Transverse colon (tissue), 4 donors: ENCODE results near the gene OR2A12. TPM values are rescaled to one million over a fixed set of nuclear protein-coding genes. Genes with fewer than 3 reads are reported as not detected.

Experiments
- DNase-seq: peaks from one replicate; pipeline ENCODE4 v3.0.0-alpha.2; 2019
- H3K27ac ChIP-seq, 4 donors: fragments of 200-600 bp; sonication (generic); 2 replicates each; pipeline ENCODE4 v1.5.1; 2016 to 2018; ENCODE audit warnings: inconsistent platforms in 4 of 4
- H3K27me3 ChIP-seq: fragments of 200-600 bp; sonication (generic); 2 replicates; pipeline ENCODE4 v1.5.1; 2017; ENCODE audit warnings: inconsistent platforms
- H3K36me3 ChIP-seq, 4 donors: fragments of 200-600 bp; sonication (generic); 2 replicates each; pipeline ENCODE4 v1.5.1; 2017 to 2019; ENCODE audit warnings: inconsistent platforms in 4 of 4
- H3K4me1 ChIP-seq, 4 donors: fragments of 200-600 bp; sonication (generic); 2 replicates each; pipeline ENCODE4 v1.5.1; 2017 to 2020; ENCODE audit warnings: inconsistent platforms in 4 of 4
- H3K4me3 ChIP-seq, 4 donors: fragments of 200-600 bp; sonication (generic); 1 replicate in 1 of 4; 2 replicates in 3 of 4; pipeline versions ENCODE4 v1.5.1 to v1.6.1; 2017 to 2019; ENCODE audit warnings: inconsistent platforms in 4 of 4
- H3K9me3 ChIP-seq, 2 donors: fragments of 200-600 bp; sonication (generic); 2 replicates each; pipeline ENCODE4 v1.5.1; 2017 to 2019; ENCODE audit warnings: inconsistent platforms in 2 of 2
- CTCF ChIP-seq, 5 experiments: fragments of 200-600 bp in 3 of 5; fragments of 450-650 bp in 2 of 5; sonication (generic) in 3 of 5; IDR thresholded peaks; 1 replicate in 2 of 5; 2 replicates in 3 of 5; pipeline ENCODE4 v1.5.1; 2016 to 2017; ENCODE audit warnings: antibody characterized with exemption in 5 of 5, inconsistent platforms in 3 of 5, mild to moderate bottlenecking in 2 of 5, moderate library complexity in 1 of 5
- EP300 ChIP-seq: sonication (generic); formaldehyde crosslinking; IDR thresholded peaks from one replicate; pipeline ENCODE4 v1.6.1; 2017; ENCODE audit warnings: antibody characterized with exemption, low read depth
- POLR2A ChIP-seq: fragments of 450-650 bp; IDR thresholded peaks from one replicate; pipeline ENCODE4 v1.6.1; 2016; ENCODE audit warnings: antibody characterized with exemption, mild to moderate bottlenecking, moderate library complexity
- POLR2AphosphoS5 ChIP-seq, 3 donors: sonication (generic); formaldehyde crosslinking; IDR thresholded peaks; one replicate each; pipeline ENCODE4 v1.6.1; 2016; ENCODE audit warnings: antibody characterized with exemption in 3 of 3
- WGBS, 2 donors: methylation state at CpG; one replicate each; pipeline ENCODE4 v1.1.5; 2018; ENCODE audit warnings: low coverage in 1 of 2; 5-methylcytosine and 5-hydroxymethylcytosine counted together
- in situ Hi-C, 4 donors: fragments of 200-750 bp; cut with MboI; loops; one replicate each; pipeline versions ENCODE4 v1.15.0 to v1.15.1; 2017; ENCODE audit warnings: low sequenced_read_pairs in 3 of 4, low pct_ligation_motif_present in 1 of 4, low pct_unique_long_range_greater_than_20kb in 1 of 4
- intact Hi-C: fragments of 100-400 bp; cut with DNase I; formaldehyde crosslinking; loops from one replicate; pipeline ENCODE4 v1.15.1; 2023; ENCODE audit warnings: low total_unique reads
- total RNA-seq, 4 donors: library from RNA; depleted of rRNA; stranded (reverse); fragments of >200 nt; gene quantifications; one replicate each; pipeline ENCODE4 v1.1.0, GENCODE V29; 2016

OR2A12 gene
- total RNA-seq, 4 donors from 2014 or later: not detected

GRCh38 chr7:144102041-144102440 lies 16.0 kb downstream of the OR2A12 start:
- Histone ChIP-seq H3K27me3 (no peaks in the 10 kb centered on the region), H3K4me3 (no peak overlapping the region), H3K27ac (no peak overlapping the region), H3K9me3 (no peaks in the 10 kb centered on the region), H3K36me3 (no peaks in the 10 kb centered on the region), H3K4me1 (no peaks in the 10 kb centered on the region)
- in situ Hi-C loops: no loop called here
- TF ChIP-seq EP300 (no peak), CTCF (IDR thresholded peaks at IDR 0.05) (no peak), POLR2A (no peak), POLR2AphosphoS5 (IDR thresholded peaks at IDR 0.05) (no peak)
- no peak for DNase-seq
- intact Hi-C loops: no loop called here

- H3K27me3 ChIP-seq: no peaks in the 10 kb centered on the region
- no peak overlapping the region for H3K4me3 ChIP-seq
- no peak for DNase-seq
- in situ Hi-C loops (no loop called here), intact Hi-C loops (no loop called here)
- TF ChIP-seq POLR2AphosphoS5 (IDR thresholded peaks at IDR 0.05) (no peak), POLR2A (no peak), CTCF (IDR thresholded peaks at IDR 0.05) (no peak), EP300 (no peak)
- H3K9me3 ChIP-seq: no peaks in the 10 kb centered on the region
- no peaks in the 10 kb centered on the region for H3K36me3 ChIP-seq
- H3K4me1 ChIP-seq: no peaks in the 10 kb centered on the region
- H3K27ac ChIP-seq: no peak overlapping the region
Measured at GRCh38 chr7:144105211-144105610, 19.1 kb downstream of the OR2A12 start.

GRCh38 chr7:144109283-144109682 lies 23.2 kb downstream of the OR2A12 start, which contains the start of gene OR2A2:
Gene OR2A2 (plus strand): TSS chr7:144109583. CDS start chr7:144109583, 0 bp downstream.
- Histone ChIP-seq H3K36me3 (no peaks in the 10 kb centered on the region), H3K4me1 (no peaks in the 10 kb centered on the region), H3K27ac (no peak within 1 kb of the TSS), H3K27me3 (no peaks in the 10 kb centered on the region), H3K4me3 (no peak within 1 kb of the TSS), H3K9me3 (no peaks in the 10 kb centered on the region)
- intact Hi-C loops (no loop called here), in situ Hi-C loops (no loop called here)
- WGBS, 2 donors: 78 to 88% methylated on average over 1 to 2 of the region's 2 CpGs
- no peak for TF ChIP-seq POLR2AphosphoS5 (IDR thresholded peaks at IDR 0.05)
- TF ChIP-seq CTCF (IDR thresholded peaks at IDR 0.05): no peak
- TF ChIP-seq POLR2A: no peak
- no peak for TF ChIP-seq EP300
- DNase-seq: no peak

- Histone ChIP-seq H3K36me3 (no peaks in the 10 kb centered on the region), H3K9me3 (no peaks in the 10 kb centered on the region), H3K27ac (no peak overlapping the region), H3K4me1 (no peaks in the 10 kb centered on the region), H3K4me3 (no peak overlapping the region), H3K27me3 (no peaks in the 10 kb centered on the region)
- WGBS, 2 donors: 80 to 84% methylated on average over 3 to 5 of the region's 5 CpGs
- DNase-seq: no peak
- intact Hi-C loops: no loop called here
- TF ChIP-seq CTCF (IDR thresholded peaks at IDR 0.05) (no peak), EP300 (no peak), POLR2A (no peak), POLR2AphosphoS5 (IDR thresholded peaks at IDR 0.05) (no peak)
- in situ Hi-C loops: no loop called here
Measured at GRCh38 chr7:144110272-144110671, 24.2 kb downstream of the OR2A12 start.
